PFSK-1 (cell line): ENCODE data around the gene PDGFRB.

Experiments
- FOXP2 ChIP-seq: optimal IDR thresholded peaks from 2 replicates; pipeline ENCODE3; 2011; ENCODE audit warnings: borderline replicate concordance, control low read depth, inconsistent platforms; ENCODE audit not compliant: insufficient read depth; ENCODE audit errors: extremely low read length, extremely low read depth
- POLR2AphosphoS5 ChIP-seq: IDR thresholded peaks from 2 replicates; pipeline ENCODE4 v1.6.1; 2012; ENCODE audit warnings: low read depth, mild to moderate bottlenecking, control low read depth, low read length, moderate library complexity
- SIN3A ChIP-seq: IDR thresholded peaks from 2 replicates; pipeline ENCODE4 v1.6.1; 2012; ENCODE audit warnings: mild to moderate bottlenecking, low read length, moderate library complexity, borderline replicate concordance; ENCODE audit not compliant: insufficient read depth
- TAF1 ChIP-seq: IDR thresholded peaks from 2 replicates; pipeline ENCODE4 v1.6.1; 2012; ENCODE audit warnings: low read length, control low read depth, borderline replicate concordance; ENCODE audit not compliant: insufficient read depth
- TF ChIP-seq, protein P1 (sequence below), 2 experiments: IDR thresholded peaks; 2 replicates each; pipeline versions ENCODE4 v1.6.1 to v1.8.0; 2011 to 2012; ENCODE audit warnings: low read depth in 2 of 2, low read length in 2 of 2, control low read depth in 1 of 2, inconsistent platforms in 1 of 2, mild to moderate bottlenecking in 1 of 2, moderate library complexity in 1 of 2; ENCODE audit not compliant: insufficient read depth in 1 of 2

PDGFRB gene

DNA sequence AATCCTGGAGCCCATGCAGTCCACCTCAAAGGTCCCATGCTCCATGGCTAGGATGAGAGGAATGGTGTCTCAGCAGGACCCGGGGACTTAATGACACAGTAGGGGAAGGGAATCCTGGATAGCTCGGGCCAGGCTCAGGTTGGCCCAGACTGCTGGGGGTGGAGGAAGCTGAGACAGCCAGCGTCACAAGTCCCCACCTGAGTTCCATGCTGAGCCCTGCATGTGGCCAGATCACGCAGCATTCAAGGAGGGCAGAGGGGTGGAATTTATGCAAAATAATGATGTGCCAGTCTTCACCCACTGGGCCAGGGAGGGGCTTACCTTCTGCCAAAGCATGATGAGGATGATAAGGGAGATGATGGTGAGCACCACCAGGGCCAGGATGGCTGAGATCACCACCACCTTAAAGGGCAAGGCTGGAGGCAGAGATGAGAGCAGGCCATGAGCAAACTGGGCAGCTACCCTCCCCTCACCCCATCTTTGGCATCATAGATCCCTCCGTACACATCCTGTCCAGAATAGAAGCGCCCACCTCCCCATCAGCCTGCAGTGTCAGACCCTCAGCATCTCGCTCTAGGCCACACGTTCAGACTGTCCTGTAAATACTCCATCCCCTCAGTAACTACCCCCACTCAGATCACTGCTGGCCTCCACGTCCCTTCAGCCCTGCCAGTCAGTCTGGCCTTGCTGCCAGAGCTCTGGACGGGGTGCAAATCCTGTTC is 29.3 kb downstream of the PDGFRB start:
- TF ChIP-seq, protein P1, sequence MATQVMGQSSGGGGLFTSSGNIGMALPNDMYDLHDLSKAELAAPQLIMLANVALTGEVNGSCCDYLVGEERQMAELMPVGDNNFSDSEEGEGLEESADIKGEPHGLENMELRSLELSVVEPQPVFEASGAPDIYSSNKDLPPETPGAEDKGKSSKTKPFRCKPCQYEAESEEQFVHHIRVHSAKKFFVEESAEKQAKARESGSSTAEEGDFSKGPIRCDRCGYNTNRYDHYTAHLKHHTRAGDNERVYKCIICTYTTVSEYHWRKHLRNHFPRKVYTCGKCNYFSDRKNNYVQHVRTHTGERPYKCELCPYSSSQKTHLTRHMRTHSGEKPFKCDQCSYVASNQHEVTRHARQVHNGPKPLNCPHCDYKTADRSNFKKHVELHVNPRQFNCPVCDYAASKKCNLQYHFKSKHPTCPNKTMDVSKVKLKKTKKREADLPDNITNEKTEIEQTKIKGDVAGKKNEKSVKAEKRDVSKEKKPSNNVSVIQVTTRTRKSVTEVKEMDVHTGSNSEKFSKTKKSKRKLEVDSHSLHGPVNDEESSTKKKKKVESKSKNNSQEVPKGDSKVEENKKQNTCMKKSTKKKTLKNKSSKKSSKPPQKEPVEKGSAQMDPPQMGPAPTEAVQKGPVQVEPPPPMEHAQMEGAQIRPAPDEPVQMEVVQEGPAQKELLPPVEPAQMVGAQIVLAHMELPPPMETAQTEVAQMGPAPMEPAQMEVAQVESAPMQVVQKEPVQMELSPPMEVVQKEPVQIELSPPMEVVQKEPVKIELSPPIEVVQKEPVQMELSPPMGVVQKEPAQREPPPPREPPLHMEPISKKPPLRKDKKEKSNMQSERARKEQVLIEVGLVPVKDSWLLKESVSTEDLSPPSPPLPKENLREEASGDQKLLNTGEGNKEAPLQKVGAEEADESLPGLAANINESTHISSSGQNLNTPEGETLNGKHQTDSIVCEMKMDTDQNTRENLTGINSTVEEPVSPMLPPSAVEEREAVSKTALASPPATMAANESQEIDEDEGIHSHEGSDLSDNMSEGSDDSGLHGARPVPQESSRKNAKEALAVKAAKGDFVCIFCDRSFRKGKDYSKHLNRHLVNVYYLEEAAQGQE (IDR thresholded peaks at IDR 0.05; ENCODE audit: insufficient read depth in 1 of 2, low read depth in 2 of 2, low read length in 2 of 2): no peak
- no peak for TF ChIP-seq SIN3A
- TF ChIP-seq FOXP2: no peak
- no peak for TF ChIP-seq POLR2AphosphoS5
- TF ChIP-seq TAF1: no peak

DNA sequence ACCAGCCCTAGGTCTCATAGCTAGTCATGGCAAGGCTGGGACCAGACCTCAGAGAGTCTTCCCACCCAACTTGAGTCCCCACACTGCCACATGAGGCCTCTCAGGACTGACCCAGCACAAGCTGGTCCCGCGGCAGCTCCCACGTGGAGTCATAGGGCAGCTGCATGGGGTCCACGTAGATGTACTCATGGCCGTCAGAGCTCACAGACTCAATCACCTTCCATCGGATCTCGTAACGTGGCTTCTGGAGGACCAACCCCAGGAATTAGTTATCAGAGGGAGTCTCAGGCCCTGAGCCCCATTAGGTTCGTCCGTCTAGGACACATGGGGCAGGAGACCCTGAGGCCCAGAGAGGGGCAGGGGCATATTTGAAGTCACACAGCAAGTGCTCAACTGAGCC is 30.3 kb downstream of the PDGFRB start:
- TF ChIP-seq POLR2AphosphoS5: no peak
- TF ChIP-seq TAF1: no peak
- TF ChIP-seq, protein P1 (IDR thresholded peaks at IDR 0.05; ENCODE audit: insufficient read depth in 1 of 2, low read depth in 2 of 2, low read length in 2 of 2): no peak
- no peak for TF ChIP-seq SIN3A
- TF ChIP-seq FOXP2: no peak

DNA sequence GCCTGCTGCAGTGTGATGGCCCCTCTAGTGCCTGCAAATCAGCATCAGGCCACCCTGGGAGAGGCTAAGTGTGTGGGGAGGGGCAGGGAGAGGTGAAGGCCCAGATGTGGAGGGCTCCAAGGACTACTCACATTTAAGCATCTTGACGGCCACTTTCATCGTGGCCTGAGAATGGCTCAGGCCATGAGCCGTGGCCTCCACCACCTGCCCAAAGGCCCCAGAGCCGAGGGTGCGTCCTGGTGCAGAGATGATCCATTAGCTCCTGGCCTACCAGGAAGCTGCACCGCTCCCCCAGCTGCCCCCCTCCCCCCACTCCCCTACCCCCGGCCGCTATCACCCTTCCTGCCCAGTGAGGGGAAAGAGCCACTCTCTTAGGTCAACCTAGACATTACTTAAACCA is 31.0 kb downstream of the PDGFRB start:
- no peak for TF ChIP-seq SIN3A
- TF ChIP-seq FOXP2: no peak
- TF ChIP-seq TAF1: no peak
- TF ChIP-seq POLR2AphosphoS5: no peak
- TF ChIP-seq, protein P1 (IDR thresholded peaks at IDR 0.05; ENCODE audit: insufficient read depth in 1 of 2, low read depth in 2 of 2, low read length in 2 of 2): no peak

DNA sequence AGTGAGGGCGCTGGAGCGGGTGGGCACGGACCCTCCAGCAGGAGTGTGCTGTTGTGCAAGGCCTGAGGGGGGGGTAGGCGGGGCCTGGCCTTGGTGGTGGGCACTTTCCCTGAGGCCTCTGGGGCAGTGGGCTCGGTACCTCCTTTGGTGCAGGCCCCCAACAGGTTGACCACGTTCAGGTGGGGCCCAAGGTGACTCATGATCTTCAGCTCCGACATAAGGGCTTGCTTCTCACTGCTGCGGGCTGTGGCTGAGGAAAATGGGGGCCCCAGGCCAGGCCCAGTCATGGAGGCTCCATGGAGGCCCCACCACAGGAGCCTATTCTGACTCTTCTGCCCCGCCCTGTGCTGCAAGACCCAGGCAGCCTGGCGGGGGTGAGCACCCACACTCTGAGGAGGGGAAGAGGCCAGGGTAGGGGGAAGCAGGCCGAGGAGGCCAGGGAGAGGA is 31.5 kb downstream of the PDGFRB start:
- TF ChIP-seq POLR2AphosphoS5 (no peak), FOXP2 (no peak), TAF1 (no peak), SIN3A (no peak)
- TF ChIP-seq, protein P1 (IDR thresholded peaks at IDR 0.05; ENCODE audit: insufficient read depth in 1 of 2, low read depth in 2 of 2, low read length in 2 of 2): no peak

DNA sequence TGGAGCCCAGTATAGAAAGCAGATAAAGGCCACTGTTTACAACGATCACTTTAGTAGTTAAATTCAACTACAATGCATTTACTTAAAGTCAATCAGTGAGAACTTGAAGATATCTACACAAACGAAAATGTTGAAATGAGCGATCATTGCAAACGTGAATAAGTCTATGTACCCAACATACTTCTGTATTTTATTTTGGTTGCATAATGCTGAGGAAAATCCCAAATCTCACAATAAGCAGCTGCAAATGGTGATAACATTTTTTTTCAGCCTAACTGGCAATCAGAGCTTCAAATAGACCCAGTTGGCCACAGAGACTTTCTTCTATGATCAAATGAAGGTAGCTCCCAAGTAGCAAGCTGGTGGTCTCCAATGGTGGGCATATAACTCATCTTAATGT is 32.1 kb downstream of the PDGFRB start:
- TF ChIP-seq SIN3A (no peak), TAF1 (no peak), POLR2AphosphoS5 (no peak), FOXP2 (no peak)
- TF ChIP-seq, protein P1 (IDR thresholded peaks at IDR 0.05; ENCODE audit: insufficient read depth in 1 of 2, low read depth in 2 of 2, low read length in 2 of 2): no peak
